Endometrium (tissue), 2 donors: ENCODE measurements around the gene RNASE13.

Source experiments
- FAIRE-seq: peaks from 2 replicates; lab custom pipeline; 2012; peaks lifted over from hg19 to GRCh38; lab: Jason Lieb, UNC
- donor health status: control.
- donor health status: control.

RNASE13 gene, protein sequence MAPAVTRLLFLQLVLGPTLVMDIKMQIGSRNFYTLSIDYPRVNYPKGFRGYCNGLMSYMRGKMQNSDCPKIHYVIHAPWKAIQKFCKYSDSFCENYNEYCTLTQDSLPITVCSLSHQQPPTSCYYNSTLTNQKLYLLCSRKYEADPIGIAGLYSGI

DNA sequence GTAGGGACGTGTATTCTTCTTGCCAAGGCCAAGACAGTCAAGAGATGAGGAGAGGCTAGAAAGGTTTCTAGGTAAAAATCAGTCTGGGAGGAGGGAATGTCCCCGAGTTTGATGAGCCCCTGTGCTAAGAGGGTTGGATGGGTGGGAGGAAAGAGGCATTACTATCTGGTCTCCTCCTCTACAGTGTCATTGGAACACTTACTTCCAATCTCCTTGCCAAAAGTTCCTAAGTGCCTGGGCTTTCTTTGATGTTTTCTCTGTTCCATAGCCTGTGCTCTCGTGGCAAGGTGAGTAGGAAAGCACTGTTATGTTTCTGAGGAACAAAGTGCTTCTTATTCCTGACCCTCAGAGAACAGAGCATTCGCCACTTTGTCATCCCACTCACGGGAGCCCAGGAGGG is at the start of gene RNASE13:
Gene RNASE13 (minus strand): TSS at position 101 of the 400 bp plus-strand sequence. CDS start 519 bp downstream, outside the sequence.
- no peak for FAIRE-seq

DNA sequence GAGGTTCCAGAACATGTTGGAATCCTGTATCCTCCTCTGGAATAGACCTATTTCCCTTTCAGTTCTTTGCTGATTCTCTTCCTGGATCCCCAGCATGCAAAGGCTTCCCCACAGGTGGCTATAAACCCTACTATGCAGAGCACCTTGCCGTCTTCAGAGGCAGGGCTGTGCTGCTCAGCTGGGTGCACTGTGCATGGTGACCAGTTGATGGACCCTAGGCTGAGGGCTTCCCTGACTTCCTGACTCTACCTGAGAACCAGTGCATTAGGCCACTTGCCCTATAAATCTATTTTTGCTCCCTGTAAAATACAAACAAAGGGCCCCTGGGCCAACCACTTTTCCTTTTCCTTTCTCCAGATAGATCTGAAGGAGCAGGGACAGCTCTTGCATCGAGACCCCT is 49.8 kb upstream of the RNASE13 start:
- FAIRE-seq = no peak

DNA sequence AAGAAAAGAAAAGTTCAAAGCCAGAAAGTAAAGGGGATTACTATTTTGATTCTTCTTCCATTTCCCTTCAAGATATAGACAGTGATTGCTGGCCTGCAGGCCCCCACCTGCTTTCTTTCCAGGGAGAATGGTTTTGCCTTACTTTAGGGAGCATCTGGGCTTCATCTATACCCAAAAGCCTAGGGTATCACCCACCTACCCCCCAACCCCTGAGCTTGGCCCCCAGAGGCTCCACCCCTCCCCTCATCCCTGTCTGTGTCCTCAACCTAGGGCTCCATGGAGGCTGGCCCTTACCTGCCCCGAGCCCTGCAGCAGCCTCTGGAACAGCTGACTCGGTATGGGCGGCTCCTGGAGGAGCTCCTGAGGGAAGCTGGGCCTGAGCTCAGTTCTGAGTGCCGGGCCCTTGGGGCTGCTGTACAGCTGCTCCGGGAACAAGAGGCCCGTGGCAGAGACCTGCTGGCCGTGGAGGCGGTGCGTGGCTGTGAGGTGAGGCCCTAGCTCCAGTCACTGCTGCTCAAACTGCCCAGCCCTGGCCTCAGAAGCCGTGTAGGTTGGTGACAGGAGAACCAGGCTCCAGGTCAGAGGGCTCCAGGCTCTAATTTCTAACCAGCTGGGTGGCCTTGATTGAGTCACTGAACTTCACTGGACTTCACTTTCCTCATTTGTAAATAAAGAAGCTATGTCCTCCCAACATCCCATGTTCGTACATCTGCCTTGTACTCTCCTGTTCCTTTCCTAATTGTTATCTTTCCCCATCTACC is 49.1 kb upstream of the RNASE13 start:
- FAIRE-seq = no peak

DNA sequence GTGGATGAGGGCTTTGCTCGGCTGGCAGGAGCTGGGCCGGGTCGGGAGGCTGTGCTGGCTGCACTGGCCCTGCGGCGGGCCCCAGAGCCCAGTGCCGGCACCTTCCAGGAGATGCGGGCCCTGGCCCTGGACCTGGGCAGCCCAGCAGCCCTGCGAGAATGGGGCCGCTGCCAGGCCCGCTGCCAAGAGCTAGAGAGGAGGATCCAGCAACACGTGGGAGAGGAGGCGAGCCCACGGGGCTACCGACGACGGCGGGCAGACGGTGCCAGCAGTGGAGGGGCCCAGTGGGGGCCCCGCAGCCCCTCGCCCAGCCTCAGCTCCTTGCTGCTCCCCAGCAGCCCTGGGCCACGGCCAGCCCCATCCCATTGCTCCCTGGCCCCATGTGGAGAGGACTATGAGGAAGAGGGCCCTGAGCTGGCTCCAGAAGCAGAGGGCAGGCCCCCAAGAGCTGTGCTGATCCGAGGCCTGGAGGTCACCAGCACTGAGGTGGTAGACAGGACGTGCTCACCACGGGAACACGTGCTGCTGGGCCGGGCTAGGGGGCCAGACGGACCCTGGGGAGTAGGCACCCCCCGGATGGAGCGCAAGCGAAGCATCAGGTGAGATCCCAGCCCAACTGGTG is 47.0 kb upstream of the RNASE13 start:
- FAIRE-seq = no peak

DNA sequence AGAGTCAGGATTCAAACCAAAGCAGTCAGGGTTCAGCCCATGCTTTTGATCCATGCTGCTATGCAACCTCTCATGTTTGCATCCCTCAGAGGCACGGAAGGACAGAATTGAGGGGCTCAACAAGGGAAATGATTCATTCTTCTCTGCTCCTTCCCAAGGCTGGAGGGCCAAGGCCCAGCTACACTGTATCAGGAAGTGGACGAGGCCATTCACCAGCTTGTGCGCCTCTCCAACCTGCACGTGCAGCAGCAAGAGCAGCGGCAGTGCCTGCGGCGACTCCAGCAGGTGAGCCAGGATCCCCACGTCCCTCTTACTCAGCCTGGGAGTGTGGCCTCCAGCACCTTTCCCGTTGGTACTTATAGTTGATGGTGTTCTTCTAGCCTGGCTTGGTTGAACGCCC is 44.1 kb upstream of the RNASE13 start:
- FAIRE-seq = no peak

DNA sequence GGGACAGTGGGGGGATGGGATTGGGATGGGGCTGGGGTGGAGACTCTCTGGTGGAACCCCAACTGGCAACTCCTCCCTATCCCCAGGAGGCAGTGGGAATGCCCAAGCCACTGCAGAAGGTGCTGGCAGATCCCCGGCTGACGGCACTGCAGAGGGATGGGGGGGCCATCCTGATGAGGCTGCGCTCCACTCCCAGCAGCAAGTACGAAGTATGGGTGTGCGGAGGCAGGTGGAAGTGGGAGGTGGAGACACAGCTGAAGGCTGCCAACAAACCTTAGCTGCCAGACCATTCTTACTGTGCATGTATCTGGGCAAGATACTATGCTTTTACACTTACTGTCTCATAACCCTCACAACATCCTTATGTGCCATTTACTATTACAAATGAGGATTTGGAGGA is 43.7 kb upstream of the RNASE13 start:
- FAIRE-seq = no peak

- no peak for FAIRE-seq
Measured at GRCh38 chr14:21077672-21078071, 43.1 kb upstream of the RNASE13 start.

- FAIRE-seq = no peak
Measured at GRCh38 chr14:21075719-21076437, 41.3 kb upstream of the RNASE13 start.

GRCh38 chr14:21074398-21075272 is 40.0 kb upstream of the RNASE13 start:
- no peak for FAIRE-seq

DNA sequence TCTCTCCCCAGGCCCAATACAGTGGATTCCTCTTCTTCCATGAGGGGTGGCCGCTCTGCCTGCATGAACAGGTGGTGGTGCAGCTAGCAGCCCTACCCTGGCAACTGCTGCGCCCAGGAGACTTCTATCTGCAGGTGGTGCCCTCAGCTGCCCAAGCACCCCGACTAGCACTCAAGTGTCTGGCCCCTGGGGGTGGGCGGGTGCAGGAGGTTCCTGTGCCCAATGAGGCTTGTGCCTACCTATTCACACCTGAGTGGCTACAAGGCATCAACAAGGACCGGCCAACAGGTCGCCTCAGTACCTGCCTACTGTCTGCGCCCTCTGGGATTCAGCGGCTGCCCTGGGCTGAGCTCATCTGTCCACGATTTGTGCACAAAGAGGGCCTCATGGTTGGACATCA is 39.3 kb upstream of the RNASE13 start:
- no peak for FAIRE-seq

GRCh38 chr14:21072781-21073339 is 38.3 kb upstream of the RNASE13 start:
- FAIRE-seq = no peak

- no peak for FAIRE-seq
Measured at GRCh38 chr14:21072031-21072473, 37.4 kb upstream of the RNASE13 start.

DNA sequence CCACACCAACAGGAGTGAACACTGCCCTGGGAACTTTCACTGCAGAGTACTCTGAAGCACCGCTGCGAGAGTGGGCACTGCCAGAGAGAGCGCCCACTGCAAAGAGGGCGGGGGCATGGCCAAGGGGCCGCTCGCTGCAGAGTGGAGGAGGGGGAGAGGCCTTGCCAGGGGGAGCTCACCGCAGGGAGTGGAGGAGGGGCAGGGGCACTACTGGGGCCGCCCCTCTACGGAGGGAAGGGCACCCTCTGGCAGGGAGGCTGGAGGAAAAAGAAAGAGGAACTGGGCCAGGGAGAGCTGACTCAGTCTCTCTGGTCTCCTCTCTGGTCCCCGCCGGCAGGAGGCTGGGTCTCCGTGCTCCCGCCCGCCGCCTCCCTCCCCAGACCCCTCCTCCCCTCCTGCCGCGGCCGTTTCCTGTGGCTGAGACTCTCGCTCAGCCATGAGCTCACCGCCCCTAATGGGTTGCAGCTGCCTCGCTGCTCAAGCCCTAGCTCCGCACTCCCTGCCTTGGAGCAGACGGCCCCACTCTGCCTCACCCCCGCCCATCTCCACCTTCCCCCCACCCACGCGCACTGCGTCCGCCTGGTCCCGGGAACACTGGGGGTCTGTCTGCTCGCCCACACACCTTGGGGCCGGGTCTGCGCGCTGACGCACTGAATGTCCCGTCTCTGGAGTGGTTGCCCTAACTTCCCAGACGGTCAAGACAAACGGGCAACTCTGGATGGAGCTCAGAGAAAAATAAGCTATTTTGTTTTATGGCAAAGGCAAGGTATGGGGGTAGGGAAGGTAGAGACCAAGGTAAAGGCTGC is 36.8 kb upstream of the RNASE13 start:
- FAIRE-seq = no peak

GRCh38 chr14:21070610-21071224 is 36.1 kb upstream of the RNASE13 start:
- FAIRE-seq = no peak

- no peak for FAIRE-seq
Measured at GRCh38 chr14:21070083-21070609, 35.5 kb upstream of the RNASE13 start, which contains the start of gene ARHGEF40. ARHGEF40 (plus strand) TSS chr14:21070304; CDS start chr14:21070397, 93 bp downstream.

- no peak for FAIRE-seq
Measured at GRCh38 chr14:21069388-21070082, 34.9 kb upstream of the RNASE13 start.

GRCh38 chr14:21068521-21069387 is 34.1 kb upstream of the RNASE13 start:
- FAIRE-seq = no peak

GRCh38 chr14:21066882-21067502 is 32.4 kb upstream of the RNASE13 start:
- FAIRE-seq = no peak
